HG03196 (cell line): ENCODE data around the gene YOD1.

Source experiments
- ATAC-seq: cut with Tn5 transposase; IDR thresholded peaks from one replicate; pipeline ENCODE4 v1.9.1; 2021; ENCODE audit not compliant: unreplicated experiment

Gene YOD1

DNA sequence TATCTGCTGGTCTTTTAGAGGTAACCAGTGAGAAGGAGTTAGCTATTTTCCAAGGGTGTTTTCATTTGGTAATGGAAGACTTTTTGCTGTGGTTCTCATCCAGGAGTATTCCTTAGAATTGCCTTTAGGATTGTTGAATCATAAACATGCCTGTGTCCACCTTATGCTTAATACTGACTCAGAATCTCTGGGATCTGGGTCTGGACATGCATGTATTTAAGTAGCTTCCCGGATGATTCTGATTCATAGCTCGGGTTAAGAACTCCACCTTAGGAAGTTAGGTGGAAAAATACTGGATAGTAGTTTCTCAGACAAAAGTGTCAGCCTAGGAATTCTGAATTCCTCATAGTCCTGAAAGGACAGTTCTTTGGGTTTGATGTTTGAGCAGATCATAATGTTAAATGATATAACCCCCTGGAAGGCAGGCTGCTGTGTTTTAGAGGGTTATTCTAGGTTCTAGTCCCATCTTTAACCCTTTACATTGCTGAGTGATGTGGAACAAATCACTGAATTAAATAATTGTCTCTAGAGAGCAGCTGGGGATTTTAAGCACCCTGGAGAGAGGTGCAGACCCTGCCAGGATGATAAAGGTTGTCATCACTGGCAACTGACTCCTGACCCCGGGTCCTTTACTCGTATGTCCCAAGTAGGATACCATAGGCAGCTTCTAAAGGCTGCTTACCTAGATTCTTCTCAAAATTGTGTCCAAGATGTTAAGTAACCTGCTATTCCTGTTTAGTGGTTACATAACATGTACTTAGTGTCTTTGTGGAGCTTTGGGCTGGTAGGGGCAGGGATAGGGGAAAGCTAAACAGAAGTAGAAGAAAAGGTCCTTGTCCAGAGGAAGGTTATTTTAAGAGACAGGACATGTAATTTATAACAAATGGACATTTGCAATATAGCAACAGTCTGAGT lies 23.2 kb upstream of the YOD1 start:
- ATAC-seq = no peak

- no peak for ATAC-seq
Observed at GRCh38 chr1:207072233-207072632, 21.2 kb upstream of the YOD1 start.

DNA sequence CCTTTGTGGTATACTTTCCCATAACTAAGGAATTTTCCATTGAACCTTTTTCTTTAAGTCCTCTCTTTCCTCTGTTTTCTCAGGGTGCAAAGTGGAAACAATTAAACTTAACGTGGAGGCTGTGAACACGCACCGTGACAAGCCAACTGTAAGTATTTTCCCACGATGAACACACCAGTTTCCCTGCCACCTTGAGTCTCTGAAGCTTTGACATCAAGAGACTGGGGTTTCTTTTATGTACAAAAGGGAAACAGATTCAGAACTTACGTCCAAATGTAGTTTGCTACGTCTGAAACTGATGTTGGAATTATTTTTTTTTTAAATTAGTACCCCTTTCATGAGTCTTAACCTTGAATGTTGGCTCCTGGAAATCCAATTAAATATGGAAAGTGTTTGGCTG lies 20.4 kb upstream of the YOD1 start:
- no peak for ATAC-seq

DNA sequence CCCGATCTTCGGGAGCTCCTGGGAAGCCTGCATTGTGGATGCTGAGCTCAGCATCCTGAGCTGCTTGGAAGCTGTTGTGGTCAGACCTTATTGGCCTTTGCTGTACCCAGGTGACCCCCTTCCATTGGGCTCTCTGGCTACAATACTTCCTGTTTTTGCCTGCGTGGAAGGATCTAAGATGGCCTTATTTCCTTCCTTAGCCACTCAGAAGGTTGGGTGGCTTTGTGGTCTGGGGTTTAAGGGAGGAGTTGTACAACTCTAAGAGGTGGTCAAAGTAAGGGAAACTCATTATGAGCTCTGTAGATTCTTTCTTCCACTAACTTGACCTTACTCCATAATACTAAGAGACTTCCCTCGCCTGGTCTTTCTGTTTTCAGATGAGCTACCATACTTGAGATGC lies 19.8 kb upstream of the YOD1 start:
- no peak for ATAC-seq

- ATAC-seq = no peak
Observed at GRCh38 chr1:207069858-207070506, 19.0 kb upstream of the YOD1 start.

GRCh38 chr1:207069061-207069460 lies 18.1 kb upstream of the YOD1 start:
- ATAC-seq = no peak

GRCh38 chr1:207067665-207068064 lies 16.7 kb upstream of the YOD1 start:
- no peak for ATAC-seq

DNA sequence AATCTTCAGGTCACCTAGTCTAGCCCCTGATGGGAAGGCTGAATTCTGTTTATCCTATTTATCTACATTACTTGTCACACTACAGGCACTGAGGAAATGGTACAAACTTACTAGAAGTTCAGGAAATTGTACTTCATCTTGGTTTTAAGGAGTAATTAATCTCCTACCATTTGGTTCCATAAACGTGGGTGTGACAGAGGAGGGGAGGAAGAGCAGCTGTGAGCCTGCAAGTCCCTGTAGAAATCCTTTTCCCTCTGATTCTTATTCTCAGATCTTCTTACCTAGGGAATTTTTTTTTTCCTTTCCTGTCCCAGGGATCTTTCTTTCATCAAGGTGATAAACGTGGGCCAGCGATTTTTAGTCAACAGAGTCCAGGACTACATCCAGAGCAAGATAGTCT lies 16.2 kb upstream of the YOD1 start:
- ATAC-seq = no peak

- ATAC-seq = no peak
Observed at GRCh38 chr1:207064561-207064960, 13.6 kb upstream of the YOD1 start.

GRCh38 chr1:207063014-207063413 lies 12.0 kb upstream of the YOD1 start:
- no peak for ATAC-seq

- no peak for ATAC-seq
Observed at GRCh38 chr1:207062058-207062457, 11.1 kb upstream of the YOD1 start.

GRCh38 chr1:207060596-207060995 lies 9.6 kb upstream of the YOD1 start:
- no peak for ATAC-seq

GRCh38 chr1:207059881-207060280 lies 8.9 kb upstream of the YOD1 start:
- no peak for ATAC-seq

DNA sequence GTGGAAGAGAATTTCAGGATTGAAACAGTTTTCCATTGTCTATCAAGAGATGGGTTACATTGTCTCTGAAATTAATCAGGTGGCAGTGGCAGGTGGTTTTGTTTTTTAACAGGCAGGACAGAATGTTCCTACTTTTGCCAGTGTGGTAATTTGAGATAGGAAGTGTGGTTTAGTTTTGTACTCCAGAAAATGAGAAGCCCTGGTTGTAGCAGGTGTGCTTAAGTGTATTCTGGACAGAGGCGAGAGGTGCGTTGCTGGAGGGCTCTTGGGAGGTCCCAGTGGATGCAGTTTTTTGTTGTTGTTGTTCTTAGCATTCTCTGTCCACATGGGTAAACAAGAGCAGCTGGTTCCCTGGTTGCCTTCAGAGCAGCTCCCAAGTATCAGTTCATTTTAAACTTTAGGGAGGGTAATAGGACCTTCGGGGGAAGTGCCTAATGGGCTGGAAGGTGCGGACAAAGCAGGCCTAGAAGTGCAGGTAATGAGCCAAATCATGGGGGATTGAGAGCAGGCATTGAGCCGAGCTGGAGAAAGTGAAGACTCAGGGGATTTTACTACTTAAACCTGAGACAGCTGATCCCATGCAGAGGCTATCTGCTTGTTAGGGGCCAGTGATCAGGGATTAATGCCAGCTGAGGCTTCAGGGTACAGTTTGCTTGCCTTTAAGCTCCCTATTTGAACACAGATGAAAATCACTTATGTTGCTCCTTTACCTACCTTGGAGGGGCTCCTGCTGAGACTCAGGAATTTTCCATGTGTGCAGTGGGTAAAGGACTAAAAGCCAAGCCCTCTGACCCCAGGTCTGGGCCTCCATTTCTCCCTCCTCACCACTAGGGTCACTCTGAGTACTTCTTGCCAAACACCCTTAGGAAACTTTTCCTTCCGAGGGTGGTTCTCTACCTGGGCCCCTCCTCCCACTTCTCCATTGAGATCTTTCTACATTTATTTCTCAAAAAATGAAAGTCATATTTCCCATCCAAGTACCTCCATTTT lies 8.2 kb upstream of the YOD1 start:
- no peak for ATAC-seq

GRCh38 chr1:207058252-207058651 lies 7.2 kb upstream of the YOD1 start:
- no peak for ATAC-seq

GRCh38 chr1:207056673-207057072 lies 5.7 kb upstream of the YOD1 start:
- ATAC-seq = no peak

DNA sequence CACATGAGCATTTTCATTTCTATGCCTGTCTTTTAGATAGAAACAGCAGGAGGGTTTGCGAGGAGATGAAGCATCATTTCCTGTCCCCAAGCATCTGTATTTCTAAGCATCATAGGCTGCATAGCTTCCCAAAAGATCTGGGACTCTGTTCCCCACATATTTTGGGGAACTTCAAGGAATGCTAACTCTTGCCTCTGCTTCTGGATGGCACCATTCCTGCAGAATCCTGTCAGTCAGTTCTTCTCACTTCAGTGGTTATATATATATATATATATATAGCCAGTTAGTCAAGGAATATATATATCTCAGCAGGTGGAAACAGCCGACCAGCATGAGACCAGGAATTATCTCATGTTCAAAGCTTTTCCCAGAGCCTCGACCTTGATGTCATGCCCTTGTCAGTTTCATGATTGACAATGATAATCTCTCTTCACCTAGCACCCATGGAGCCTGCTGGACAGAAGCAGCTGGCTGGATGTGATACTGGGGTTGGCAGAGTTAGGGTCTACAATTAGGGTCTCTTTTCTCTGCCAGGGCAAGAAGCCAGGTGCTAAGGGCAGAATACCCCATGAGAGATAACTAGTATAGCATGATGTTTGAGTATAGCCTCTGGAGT lies 4.5 kb upstream of the YOD1 start:
- ATAC-seq = no peak

DNA sequence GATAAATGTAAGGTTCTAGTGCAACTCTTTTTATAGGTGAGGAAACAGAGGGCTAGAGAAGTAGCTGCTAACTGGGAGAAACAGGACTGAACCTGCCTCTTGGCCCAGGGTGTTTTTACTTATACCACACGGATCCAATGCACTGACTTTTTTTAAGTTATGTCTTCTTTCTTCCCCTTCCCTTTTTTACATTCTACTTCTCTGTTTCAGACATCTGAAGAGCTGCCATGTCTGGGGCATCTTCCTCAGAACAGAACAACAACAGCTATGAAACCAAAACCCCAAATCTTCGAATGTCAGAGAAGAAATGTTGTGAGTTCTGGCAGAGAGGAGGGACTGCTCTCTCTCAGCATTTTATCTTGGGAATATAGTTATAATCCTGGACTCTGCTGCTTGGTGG lies 3.5 kb upstream of the YOD1 start:
- no peak for ATAC-seq

- ATAC-seq = peak; percentile 79
Observed at GRCh38 chr1:207052911-207053769, 2.1 kb upstream of the YOD1 start, which contains the start of gene PFKFB2. Gene PFKFB2, plus strand, starts transcription at chr1:207053275. Its CDS starts 1,443 bp downstream, at chr1:207054718.
